Measurements from ENCODE around the gene KLF7.

Gene KLF7

GRCh38 chr2:207088839-207089238, 76.9 kb downstream of the KLF7 start:
- no peak for DNase-seq

GRCh38 chr2:207088276-207088675, 77.5 kb downstream of the KLF7 start:
- DNase-seq: no peak

- DNase-seq: no peak
Observed at GRCh38 chr2:207087046-207087902, 78.5 kb downstream of the KLF7 start.

GRCh38 chr2:207086136-207086535, 79.6 kb downstream of the KLF7 start:
- DNase-seq: no peak

- no peak for DNase-seq
Observed at GRCh38 chr2:207085110-207085509, 80.6 kb downstream of the KLF7 start.

- no peak for DNase-seq
Observed at GRCh38 chr2:207083361-207084110, 82.2 kb downstream of the KLF7 start.

GRCh38 chr2:207082619-207083018, 83.1 kb downstream of the KLF7 start:
- DNase-seq: no peak

GRCh38 chr2:207078186-207078798, 87.5 kb downstream of the KLF7 start:
- no peak for DNase-seq

GRCh38 chr2:207077266-207077665, 88.5 kb downstream of the KLF7 start:
- DNase-seq: no peak

- DNase-seq: no peak
Observed at GRCh38 chr2:207075456-207075855, 90.3 kb downstream of the KLF7 start.

- DNase-seq: no peak
Observed at GRCh38 chr2:207073801-207074678, 91.7 kb downstream of the KLF7 start.

- no peak for DNase-seq
Observed at GRCh38 chr2:207073412-207073800, 92.3 kb downstream of the KLF7 start.

- DNase-seq: no peak
Observed at GRCh38 chr2:207072571-207072970, 93.2 kb downstream of the KLF7 start.

- no peak for DNase-seq
Observed at GRCh38 chr2:207071820-207072219, 93.9 kb downstream of the KLF7 start.

- no peak for DNase-seq
Observed at GRCh38 chr2:207067473-207067872, 98.3 kb downstream of the KLF7 start.

GRCh38 chr2:207066791-207067460, 98.8 kb downstream of the KLF7 start:
- DNase-seq: no peak

GRCh38 chr2:207066166-207066565, 99.6 kb downstream of the KLF7 start:
- no peak for DNase-seq

- no peak for DNase-seq
Observed at GRCh38 chr2:207064128-207064690, 101.5 kb downstream of the KLF7 start.

- DNase-seq: no peak
Observed at GRCh38 chr2:207061181-207061580, 104.6 kb downstream of the KLF7 start.

- no peak for DNase-seq
Observed at GRCh38 chr2:207055257-207055656, 110.5 kb downstream of the KLF7 start.

GRCh38 chr2:207054521-207054920, 111.2 kb downstream of the KLF7 start:
- DNase-seq: no peak
